ENCODE results near the gene NME5. TPM values are rescaled to one million over a fixed set of nuclear protein-coding genes. Genes with fewer than 3 reads are reported as not detected.
A peak's percentile ranks its signal among the peaks of the same experiment; 100 is the strongest.
"Not testable (repeated sequence)": the region's sequence is repeated elsewhere in the genome, so short reads cannot be mapped to it uniquely, and the experiment has no call there.

NME5 gene
- total RNA-seq, 1 experiment from 2014 or later: 8.3 TPM

- peak; percentile 54 for DNase-seq (ENCODE audit: low read depth, low spot score)
- in situ Hi-C loops (cut with HindIII; ENCODE audit: low pct_unique_long_range_greater_than_20kb, low sequenced_read_pairs): no loop called here
These were observed 9.6 kb upstream of the NME5 start for GRCh38 chr5:138148811-138149210.

GRCh38 chr5:138143578-138143977 is 4.3 kb upstream of the NME5 start:
- in situ Hi-C loops (cut with HindIII; ENCODE audit: low pct_unique_long_range_greater_than_20kb, low sequenced_read_pairs): not testable (repeated sequence)

GRCh38 chr5:138141734-138142133 is 2.5 kb upstream of the NME5 start:
- no peak for DNase-seq (ENCODE audit: low read depth, low spot score)
- in situ Hi-C loops (cut with HindIII; ENCODE audit: low pct_unique_long_range_greater_than_20kb, low sequenced_read_pairs): no loop called here

More at GRCh38 chr5:138143578-138143977, 4.3 kb upstream of the NME5 start:
- DNase-seq (ENCODE audit: low read depth, low spot score): not testable (repeated sequence)

GRCh38 chr5:138140268-138140667 is 1.0 kb upstream of the NME5 start:
- no peak for DNase-seq (ENCODE audit: low read depth, low spot score)
- in situ Hi-C loops (cut with HindIII; ENCODE audit: low pct_unique_long_range_greater_than_20kb, low sequenced_read_pairs): no loop called here

- in situ Hi-C loops (cut with HindIII; ENCODE audit: low pct_unique_long_range_greater_than_20kb, low sequenced_read_pairs): no loop called here
- DNase-seq (ENCODE audit: low read depth, low spot score): no peak
These were observed 508 bp upstream of the NME5 start for GRCh38 chr5:138139781-138140090.

GRCh38 chr5:138132543-138132942 is 6.7 kb downstream of the NME5 start:
- no peak for DNase-seq (ENCODE audit: low read depth, low spot score)
- in situ Hi-C loops (cut with HindIII; ENCODE audit: low pct_unique_long_range_greater_than_20kb, low sequenced_read_pairs): no loop called here

- in situ Hi-C loops (cut with HindIII; ENCODE audit: low pct_unique_long_range_greater_than_20kb, low sequenced_read_pairs): no loop called here
- DNase-seq (ENCODE audit: low read depth, low spot score): no peak
These were observed 9.9 kb downstream of the NME5 start for GRCh38 chr5:138129347-138129746.

GRCh38 chr5:138128334-138128733 is 10.9 kb downstream of the NME5 start:
- in situ Hi-C loops (cut with HindIII; ENCODE audit: low pct_unique_long_range_greater_than_20kb, low sequenced_read_pairs): no loop called here
- DNase-seq (ENCODE audit: low read depth, low spot score): no peak

- in situ Hi-C loops (cut with HindIII; ENCODE audit: low pct_unique_long_range_greater_than_20kb, low sequenced_read_pairs): no loop called here
- DNase-seq (ENCODE audit: low read depth, low spot score): no peak
These were observed 24.0 kb downstream of the NME5 start for GRCh38 chr5:138115254-138115653.

- no peak for DNase-seq (ENCODE audit: low read depth, low spot score)
- in situ Hi-C loops (cut with HindIII; ENCODE audit: low pct_unique_long_range_greater_than_20kb, low sequenced_read_pairs): no loop called here
These were observed 27.3 kb downstream of the NME5 start for GRCh38 chr5:138111937-138112336.

- in situ Hi-C loops (cut with HindIII; ENCODE audit: low pct_unique_long_range_greater_than_20kb, low sequenced_read_pairs): no loop called here
These were observed 28.0 kb downstream of the NME5 start for GRCh38 chr5:138111181-138111580.

GRCh38 chr5:138110266-138110963 is 28.8 kb downstream of the NME5 start:
- in situ Hi-C loops (cut with HindIII; ENCODE audit: low pct_unique_long_range_greater_than_20kb, low sequenced_read_pairs): no loop called here
- DNase-seq (ENCODE audit: low read depth, low spot score): no peak

More at GRCh38 chr5:138111181-138111580, 28.0 kb downstream of the NME5 start:
- no peak for DNase-seq (ENCODE audit: low read depth, low spot score)

GRCh38 chr5:138109463-138110265 is 29.6 kb downstream of the NME5 start:
- DNase-seq (ENCODE audit: low read depth, low spot score): no peak

GRCh38 chr5:138107213-138107612 is 32.0 kb downstream of the NME5 start:
- DNase-seq (ENCODE audit: low read depth, low spot score): no peak
- in situ Hi-C loops (cut with HindIII; ENCODE audit: low pct_unique_long_range_greater_than_20kb, low sequenced_read_pairs): no loop called here

More at GRCh38 chr5:138109463-138110265, 29.6 kb downstream of the NME5 start:
- in situ Hi-C loops (cut with HindIII; ENCODE audit: low pct_unique_long_range_greater_than_20kb, low sequenced_read_pairs): no loop called here

GRCh38 chr5:138105709-138106108 is 33.5 kb downstream of the NME5 start:
- DNase-seq (ENCODE audit: low read depth, low spot score): no peak
- in situ Hi-C loops (cut with HindIII; ENCODE audit: low pct_unique_long_range_greater_than_20kb, low sequenced_read_pairs): no loop called here

GRCh38 chr5:138103319-138103637 is 36.0 kb downstream of the NME5 start:
- in situ Hi-C loops (cut with HindIII; ENCODE audit: low pct_unique_long_range_greater_than_20kb, low sequenced_read_pairs): no loop called here

GRCh38 chr5:138102454-138103318 is 36.5 kb downstream of the NME5 start:
- DNase-seq (ENCODE audit: low read depth, low spot score): no peak
- in situ Hi-C loops (cut with HindIII; ENCODE audit: low pct_unique_long_range_greater_than_20kb, low sequenced_read_pairs): no loop called here

More at GRCh38 chr5:138103319-138103637, 36.0 kb downstream of the NME5 start:
- DNase-seq (ENCODE audit: low read depth, low spot score): no peak

Data from SK-MEL-5 (cell line).